Measurements from ENCODE around the gene PHF21A. TPM values are rescaled to one million over a fixed set of nuclear protein-coding genes. Genes with fewer than 3 reads are reported as not detected.

PHF21A gene
- total RNA-seq, 6 experiments from 2014 or later = 9.2 to 17.1 (median 10.4) TPM

DNA sequence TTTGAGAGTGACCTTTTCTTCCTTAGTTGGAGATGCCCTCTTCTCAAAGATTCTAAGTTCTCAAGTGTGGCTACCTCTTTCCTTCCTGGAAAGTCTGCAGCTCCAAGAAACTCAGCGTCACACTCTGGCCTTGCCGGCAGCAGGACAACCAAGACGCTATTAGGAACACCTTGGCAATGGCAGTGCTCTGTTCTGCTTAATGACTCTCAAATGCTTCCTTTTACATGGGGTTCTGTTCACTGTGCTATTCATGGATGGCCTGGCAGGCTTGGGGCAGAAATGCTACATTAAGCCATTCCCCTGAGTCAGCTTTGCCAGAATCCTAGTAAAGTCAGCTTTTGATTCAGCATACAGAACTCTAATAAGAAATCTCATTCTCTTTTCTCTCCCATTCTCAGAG lies 172.9 kb downstream of the PHF21A start:
- 83% methylated on average over 1 of the region's 3 CpGs for WGBS (ENCODE audit: insufficient coverage, low coverage, low lambda C conversion rate, missing lambda C conversion rate)
- H3K36me3 ChIP-seq = peaks cover 0 to 28% (median 6%) of the 10 kb centered on the region in 4 donors
- TF ChIP-seq, protein P1, sequence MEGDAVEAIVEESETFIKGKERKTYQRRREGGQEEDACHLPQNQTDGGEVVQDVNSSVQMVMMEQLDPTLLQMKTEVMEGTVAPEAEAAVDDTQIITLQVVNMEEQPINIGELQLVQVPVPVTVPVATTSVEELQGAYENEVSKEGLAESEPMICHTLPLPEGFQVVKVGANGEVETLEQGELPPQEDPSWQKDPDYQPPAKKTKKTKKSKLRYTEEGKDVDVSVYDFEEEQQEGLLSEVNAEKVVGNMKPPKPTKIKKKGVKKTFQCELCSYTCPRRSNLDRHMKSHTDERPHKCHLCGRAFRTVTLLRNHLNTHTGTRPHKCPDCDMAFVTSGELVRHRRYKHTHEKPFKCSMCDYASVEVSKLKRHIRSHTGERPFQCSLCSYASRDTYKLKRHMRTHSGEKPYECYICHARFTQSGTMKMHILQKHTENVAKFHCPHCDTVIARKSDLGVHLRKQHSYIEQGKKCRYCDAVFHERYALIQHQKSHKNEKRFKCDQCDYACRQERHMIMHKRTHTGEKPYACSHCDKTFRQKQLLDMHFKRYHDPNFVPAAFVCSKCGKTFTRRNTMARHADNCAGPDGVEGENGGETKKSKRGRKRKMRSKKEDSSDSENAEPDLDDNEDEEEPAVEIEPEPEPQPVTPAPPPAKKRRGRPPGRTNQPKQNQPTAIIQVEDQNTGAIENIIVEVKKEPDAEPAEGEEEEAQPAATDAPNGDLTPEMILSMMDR (IDR thresholded peaks at IDR 0.05) = no peak
- TF ChIP-seq POLR2A (IDR thresholded peaks at IDR 0.05) = no peak

DNA sequence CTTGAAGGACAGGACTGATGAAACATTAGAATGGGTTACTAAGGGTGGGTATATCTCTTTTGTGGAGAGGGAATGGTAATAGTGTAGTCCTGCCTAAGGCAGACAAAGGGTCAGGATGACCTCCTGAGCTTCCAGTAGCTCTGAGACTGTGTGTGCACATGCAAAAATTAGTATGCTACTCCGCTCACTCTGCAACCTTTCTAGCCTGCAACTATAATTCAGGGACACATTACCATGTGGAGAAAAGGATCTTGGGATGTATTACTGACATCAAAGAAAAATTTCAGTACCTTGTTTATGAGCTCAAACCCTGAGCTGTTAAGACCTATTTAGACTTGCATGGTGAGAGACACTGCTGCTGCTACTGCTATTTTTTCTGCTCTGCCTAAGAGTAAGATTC lies 173.4 kb downstream of the PHF21A start:
- TF ChIP-seq, protein P1 (IDR thresholded peaks at IDR 0.05) = no peak
- no peak for TF ChIP-seq POLR2A (IDR thresholded peaks at IDR 0.05)
- Histone ChIP-seq H3K4me1 (peaks cover 0 to 2% (median 0%) of the 10 kb centered on the region in 4 donors), H3K27ac (no peak overlapping the region), H3K9me3 (no peaks in the 10 kb centered on the region), H3K36me3 (peaks cover 0 to 26% (median 6%) of the 10 kb centered on the region in 4 donors), H3K4me3 (no peak overlapping the region), H3K27me3 (no peaks in the 10 kb centered on the region)
- DNase-seq = no peak
- intact Hi-C loops (cut with DNase I) = no loop called here
- WGBS (ENCODE audit: insufficient coverage, low coverage, low lambda C conversion rate, missing lambda C conversion rate) = 100% methylated on average over 1 of the region's 1 CpG
- no peak for ATAC-seq

More for the DNA sequence above, 172.9 kb downstream of the PHF21A start:
- DNase-seq (no peak), ATAC-seq (no peak)
- Histone ChIP-seq H3K4me3 (no peak overlapping the region), H3K9me3 (no peaks in the 10 kb centered on the region), H3K4me1 (no peaks in the 10 kb centered on the region), H3K27ac (no peak overlapping the region), H3K27me3 (no peaks in the 10 kb centered on the region)
- intact Hi-C loops (cut with DNase I) = no loop called here

DNA sequence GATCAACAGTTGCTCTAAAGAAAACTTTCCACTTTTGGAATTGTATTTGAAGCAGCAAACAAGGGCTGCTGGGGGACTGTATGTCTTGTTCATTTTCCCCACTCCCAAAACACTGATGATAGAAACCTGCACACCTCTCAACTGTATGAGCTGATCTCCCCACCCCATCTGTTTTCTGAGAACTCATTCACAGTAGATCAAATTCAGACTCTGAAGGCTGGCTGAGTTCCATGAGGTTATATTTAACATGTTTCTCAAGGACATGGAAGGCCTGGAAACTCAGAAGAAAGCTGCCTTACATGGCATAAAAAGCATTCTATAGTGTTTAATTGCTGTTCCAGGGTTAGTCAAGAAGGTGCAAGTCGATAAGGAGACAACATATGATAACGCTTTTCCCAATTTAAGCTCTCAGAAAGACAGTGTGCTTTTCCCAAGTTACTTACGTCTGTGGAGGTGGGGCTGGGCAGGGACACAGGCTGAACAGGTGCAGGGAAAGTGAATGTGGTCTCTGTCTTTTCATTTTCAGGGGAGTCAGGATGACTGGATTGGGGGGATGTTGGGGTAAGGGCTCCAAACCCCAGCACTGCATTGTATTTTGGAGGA lies 175.8 kb downstream of the PHF21A start:
- Histone ChIP-seq H3K36me3 (peaks cover 0 to 26% (median 6%) of the 10 kb centered on the region in 4 donors), H3K27ac (no peak overlapping the region), H3K9me3 (no peaks in the 10 kb centered on the region), H3K27me3 (no peaks in the 10 kb centered on the region), H3K4me1 (peaks cover 0 to 8% (median 0%) of the 10 kb centered on the region in 4 donors), H3K4me3 (no peak overlapping the region)
- ATAC-seq = no peak
- TF ChIP-seq POLR2A (IDR thresholded peaks at IDR 0.05) = no peak
- 86% methylated on average over 3 of the region's 3 CpGs for WGBS (ENCODE audit: insufficient coverage, low coverage, low lambda C conversion rate, missing lambda C conversion rate)
- DNase-seq = no peak
- intact Hi-C loops (cut with DNase I) = no loop called here

DNA sequence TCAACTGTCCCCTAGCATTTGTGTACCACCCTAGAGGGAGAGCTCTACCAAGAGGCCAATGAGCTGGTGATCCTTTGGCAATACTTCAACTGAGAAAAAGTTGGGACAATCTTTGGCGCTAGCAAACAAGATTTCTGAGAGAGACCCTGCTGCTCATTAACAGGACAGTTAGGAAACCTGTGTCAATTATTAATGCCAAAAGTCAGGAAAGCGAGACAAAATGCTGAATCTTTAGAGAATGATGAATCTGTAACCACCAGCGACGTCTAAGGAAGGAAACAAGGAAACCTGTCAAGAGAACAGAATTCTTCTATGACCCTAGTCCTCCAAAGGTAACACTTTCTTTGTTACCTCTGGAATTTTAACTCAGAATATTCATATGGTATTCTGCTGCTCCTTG lies 178.9 kb downstream of the PHF21A start:
- Histone ChIP-seq H3K9me3 (no peaks in the 10 kb centered on the region), H3K27me3 (no peaks in the 10 kb centered on the region), H3K4me1 (peaks cover 0 to 8% (median 0%) of the 10 kb centered on the region in 4 donors), H3K27ac (no peak overlapping the region), H3K4me3 (no peak overlapping the region), H3K36me3 (peaks cover 0 to 13% (median 0%) of the 10 kb centered on the region in 4 donors)
- TF ChIP-seq, protein P1 (IDR thresholded peaks at IDR 0.05) = no peak
- no peak for TF ChIP-seq POLR2A (IDR thresholded peaks at IDR 0.05)
- DNase-seq = no peak
- WGBS (ENCODE audit: insufficient coverage, low coverage, low lambda C conversion rate, missing lambda C conversion rate) = 13% methylated on average over 4 of the region's 4 CpGs
- intact Hi-C loops (cut with DNase I) = no loop called here
- peak in 2 of 4 donors; percentile 25 to 53 for ATAC-seq

DNA sequence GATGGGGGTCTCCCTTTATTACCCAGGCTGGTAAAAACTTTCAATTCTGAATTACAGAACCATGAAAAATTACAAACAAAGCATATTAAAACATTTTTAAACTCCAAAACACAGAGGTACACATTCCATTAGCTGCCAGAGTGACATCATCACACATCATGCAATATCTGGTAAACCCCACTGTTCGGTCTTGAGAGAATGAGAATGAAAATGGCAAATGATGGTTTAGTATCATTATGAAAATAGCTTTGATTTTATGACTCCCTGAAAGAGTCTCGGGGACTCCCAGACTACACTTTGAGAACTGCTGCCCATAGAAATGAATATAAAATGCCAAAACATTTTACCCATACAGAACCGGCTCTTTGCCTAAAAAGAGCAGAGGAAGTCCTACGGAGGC lies 180.0 kb downstream of the PHF21A start:
- peaks cover 0 to 17% (median 0%) of the 10 kb centered on the region in 4 donors for H3K36me3 ChIP-seq
- H3K27me3 ChIP-seq = no peaks in the 10 kb centered on the region
- intact Hi-C loops (cut with DNase I) = no loop called here
- no peaks in the 10 kb centered on the region for H3K9me3 ChIP-seq
- H3K4me1 ChIP-seq = peaks cover 0 to 8% (median 0%) of the 10 kb centered on the region in 4 donors
- H3K4me3 ChIP-seq = no peak overlapping the region
- DNase-seq (no peak), ATAC-seq (no peak)
- 87% methylated on average over 3 of the region's 4 CpGs for WGBS (ENCODE audit: insufficient coverage, low coverage, low lambda C conversion rate, missing lambda C conversion rate)
- TF ChIP-seq POLR2A (IDR thresholded peaks at IDR 0.05) = no peak
- TF ChIP-seq, protein P1 (IDR thresholded peaks at IDR 0.05) = no peak
- no peak overlapping the region for H3K27ac ChIP-seq

Measured in right lobe of liver (tissue), 6 donors.